Endometrial microvascular endothelial cells (primary cell): ENCODE data around the gene CFAP90. TPM values are rescaled to one million over a fixed set of nuclear protein-coding genes. Genes with fewer than 3 reads are reported as not detected.

Experiments used
- in situ Hi-C: cut with HindIII; loops from 2 replicates; pipeline ENCODE4 v1.10.0; 2017; ENCODE audit warnings: low sequenced_read_pairs, low pct_unique_long_range_greater_than_20kb; ENCODE audit errors: inconsistent ontology term
- total RNA-seq: library from RNA; depleted of rRNA; stranded (reverse); fragments of >200 nt; gene quantifications from one replicate; pipeline ENCODE4 v1.2.3, GENCODE V29; 2015; ENCODE audit errors: inconsistent ontology term

The CFAP90 gene
- total RNA-seq, 1 donor from 2014 or later, result not detected

- in situ Hi-C loops, result no loop called here
These were observed 13.5 kb downstream of the CFAP90 start for GRCh38 chr5:7837403-7837802.

- in situ Hi-C loops, result no loop called here
These were observed 16.0 kb downstream of the CFAP90 start for GRCh38 chr5:7834982-7835381.

GRCh38 chr5:7828269-7828668 lies 22.7 kb downstream of the CFAP90 start:
- in situ Hi-C loops, result no loop called here

GRCh38 chr5:7827610-7828009 lies 23.3 kb downstream of the CFAP90 start:
- in situ Hi-C loops, result no loop called here

- in situ Hi-C loops, result no loop called here
These were observed 25.3 kb downstream of the CFAP90 start for GRCh38 chr5:7825630-7826029.

- in situ Hi-C loops, result no loop called here
These were observed 25.9 kb downstream of the CFAP90 start for GRCh38 chr5:7824995-7825394.

GRCh38 chr5:7823594-7823993 lies 27.3 kb downstream of the CFAP90 start:
- in situ Hi-C loops, result no loop called here

GRCh38 chr5:7822449-7822848 lies 28.5 kb downstream of the CFAP90 start:
- in situ Hi-C loops, result no loop called here

GRCh38 chr5:7816535-7816901 lies 34.4 kb downstream of the CFAP90 start:
- in situ Hi-C loops, result no loop called here

- in situ Hi-C loops, result no loop called here
These were observed 34.9 kb downstream of the CFAP90 start for GRCh38 chr5:7815892-7816534.

- in situ Hi-C loops, result no loop called here
These were observed 36.1 kb downstream of the CFAP90 start for GRCh38 chr5:7814816-7815215.

- in situ Hi-C loops, result no loop called here
These were observed 37.4 kb downstream of the CFAP90 start for GRCh38 chr5:7813576-7813975.

GRCh38 chr5:7813007-7813406 lies 37.9 kb downstream of the CFAP90 start:
- in situ Hi-C loops, result no loop called here

- in situ Hi-C loops, result no loop called here
These were observed 39.2 kb downstream of the CFAP90 start for GRCh38 chr5:7811715-7812114.

GRCh38 chr5:7808998-7809397 lies 41.9 kb downstream of the CFAP90 start:
- in situ Hi-C loops, result no loop called here

- in situ Hi-C loops, result no loop called here
These were observed 45.6 kb downstream of the CFAP90 start for GRCh38 chr5:7805379-7805778.

- in situ Hi-C loops, result no loop called here
These were observed 47.0 kb downstream of the CFAP90 start for GRCh38 chr5:7803937-7804336.

- in situ Hi-C loops, result no loop called here
These were observed 48.1 kb downstream of the CFAP90 start for GRCh38 chr5:7802855-7803254.

GRCh38 chr5:7801891-7802614 lies 48.9 kb downstream of the CFAP90 start:
- in situ Hi-C loops, result no loop called here

GRCh38 chr5:7795306-7795705 lies 55.6 kb downstream of the CFAP90 start:
- in situ Hi-C loops, result no loop called here

GRCh38 chr5:7794823-7795222 lies 56.1 kb downstream of the CFAP90 start:
- in situ Hi-C loops, result no loop called here
